NB4 (cell line): ENCODE results near the gene TSGA10.

Source experiments
- POLR2A ChIP-seq: IDR thresholded peaks from 2 replicates; pipeline ENCODE4 v1.6.1; 2011; ENCODE audit warnings: mild to moderate bottlenecking; ENCODE audit not compliant: insufficient read length; ENCODE audit errors: extremely low read depth
- TF ChIP-seq, protein P1 (sequence below): IDR thresholded peaks from one replicate; pipeline ENCODE4 v1.5.1; 2012; ENCODE audit warnings: low read depth, low read length
- TF ChIP-seq, protein P2 (sequence below): IDR thresholded peaks from 2 replicates; pipeline ENCODE4 v1.6.1; 2011; ENCODE audit warnings: low read depth, low read length

DNA sequence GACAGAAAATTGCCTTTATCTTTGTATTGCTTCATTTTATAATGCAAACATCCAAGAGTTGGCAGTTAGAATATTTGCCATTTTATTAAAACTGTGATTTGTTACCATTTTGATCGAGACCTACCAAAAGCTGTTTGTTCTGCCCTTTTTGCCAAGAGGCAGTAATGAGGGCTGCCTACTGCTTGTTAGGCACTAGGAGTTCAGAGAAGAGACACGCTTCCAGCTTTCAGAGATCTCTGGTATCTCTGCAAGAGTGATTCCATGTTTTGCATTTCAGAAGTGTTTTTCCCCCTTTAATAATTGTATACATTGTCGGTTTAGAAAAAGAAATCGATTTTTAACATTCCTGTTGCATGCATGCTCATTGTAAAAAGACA, 26.9 kb upstream of the TSGA10 start:
- TF ChIP-seq, protein P1, sequence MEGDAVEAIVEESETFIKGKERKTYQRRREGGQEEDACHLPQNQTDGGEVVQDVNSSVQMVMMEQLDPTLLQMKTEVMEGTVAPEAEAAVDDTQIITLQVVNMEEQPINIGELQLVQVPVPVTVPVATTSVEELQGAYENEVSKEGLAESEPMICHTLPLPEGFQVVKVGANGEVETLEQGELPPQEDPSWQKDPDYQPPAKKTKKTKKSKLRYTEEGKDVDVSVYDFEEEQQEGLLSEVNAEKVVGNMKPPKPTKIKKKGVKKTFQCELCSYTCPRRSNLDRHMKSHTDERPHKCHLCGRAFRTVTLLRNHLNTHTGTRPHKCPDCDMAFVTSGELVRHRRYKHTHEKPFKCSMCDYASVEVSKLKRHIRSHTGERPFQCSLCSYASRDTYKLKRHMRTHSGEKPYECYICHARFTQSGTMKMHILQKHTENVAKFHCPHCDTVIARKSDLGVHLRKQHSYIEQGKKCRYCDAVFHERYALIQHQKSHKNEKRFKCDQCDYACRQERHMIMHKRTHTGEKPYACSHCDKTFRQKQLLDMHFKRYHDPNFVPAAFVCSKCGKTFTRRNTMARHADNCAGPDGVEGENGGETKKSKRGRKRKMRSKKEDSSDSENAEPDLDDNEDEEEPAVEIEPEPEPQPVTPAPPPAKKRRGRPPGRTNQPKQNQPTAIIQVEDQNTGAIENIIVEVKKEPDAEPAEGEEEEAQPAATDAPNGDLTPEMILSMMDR = no peak
- TF ChIP-seq POLR2A = no peak
- TF ChIP-seq, protein P2, sequence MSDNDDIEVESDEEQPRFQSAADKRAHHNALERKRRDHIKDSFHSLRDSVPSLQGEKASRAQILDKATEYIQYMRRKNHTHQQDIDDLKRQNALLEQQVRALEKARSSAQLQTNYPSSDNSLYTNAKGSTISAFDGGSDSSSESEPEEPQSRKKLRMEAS = no peak
